ENCODE data around the gene FAM83F. TPM values are rescaled to one million over a fixed set of nuclear protein-coding genes. Genes with fewer than 3 reads are reported as not detected.

The FAM83F gene
- total RNA-seq (under 1 TPM; 0.64 to 0.73 TPM), polyA plus RNA-seq (ENCODE audit: insufficient read length in 6 of 6) (under 1 TPM; 0.15 to 0.40 (median 0.23) TPM)
- long read RNA-seq, donor 1 = 0 reads
- long read RNA-seq, donor 2 = 0 reads
- long read RNA-seq, donor 3, full-length matches to known transcripts = 1 of 1 reads
- long read RNA-seq, donor 3, partial matches to known transcripts = 0 of 1 reads
- long read RNA-seq, donor 3, other reads (novel, unspliced or antisense) = 0 of 1 reads
- long read RNA-seq, donor 4 = 0 reads
- long read RNA-seq, donor 5 = 0 reads
- long read RNA-seq, donor 6 = 0 reads
- long read RNA-seq, donor 7 = 0 reads
- long read RNA-seq, donor 8 = 0 reads
- long read RNA-seq, donor 9 = 0 reads
- long read RNA-seq, donor 10 = 0 reads
- long read RNA-seq, donor 11 = 0 reads
- long read RNA-seq, donor 12 = 0 reads

DNA sequence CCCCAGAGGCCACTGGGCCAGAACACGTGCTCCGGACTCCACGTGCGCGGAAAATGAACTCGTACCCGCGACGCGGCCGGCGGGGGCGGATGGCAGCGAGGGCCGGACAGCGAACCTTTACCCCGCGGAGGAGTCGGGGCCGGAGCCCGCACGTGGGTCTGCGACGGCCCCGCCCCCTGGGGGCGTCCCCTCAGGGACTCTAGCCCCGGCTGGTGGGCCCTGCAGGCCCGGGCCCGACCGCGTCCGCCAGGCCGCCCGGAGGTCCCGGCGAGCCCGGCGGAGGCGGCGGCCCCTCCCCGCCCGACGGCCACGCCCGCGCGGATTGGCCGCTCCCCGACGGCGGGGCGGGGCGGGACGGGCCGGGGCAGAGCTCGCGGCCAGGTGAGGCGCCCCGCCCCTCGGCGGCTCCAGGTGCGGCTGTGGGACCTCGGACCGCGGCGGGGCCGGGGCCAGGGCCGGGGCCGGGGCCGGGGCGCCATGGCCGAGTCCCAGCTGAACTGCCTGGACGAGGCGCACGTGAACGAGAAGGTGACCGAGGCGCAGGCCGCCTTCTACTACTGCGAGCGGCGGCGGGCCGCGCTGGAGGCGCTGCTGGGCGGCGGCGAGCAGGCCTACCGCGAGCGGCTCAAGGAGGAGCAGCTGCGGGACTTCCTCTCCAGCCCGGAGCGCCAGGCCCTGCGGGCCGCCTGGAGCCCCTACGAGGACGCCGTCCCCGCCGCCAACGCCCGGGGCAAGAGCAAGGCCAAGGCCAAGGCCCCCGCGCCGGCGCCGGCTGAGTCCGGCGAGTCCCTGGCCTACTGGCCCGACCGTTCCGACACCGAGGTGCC, at the start of gene FAM83F:
Gene FAM83F, plus strand, starts transcription at position 389 of the 827 bp plus-strand sequence. Its CDS starts 89 bp downstream, at position 478.
- intact Hi-C loops (cut with DNase I) = no loop called here
- Histone ChIP-seq H3K36me3 (no peaks in the 10 kb centered on the region), H3K4me1 (peaks cover 0 to 15% of the 10 kb centered on the region in 2 donors), H3K27ac (no peak within 1 kb of the TSS), H3K4me3 (peak within 1 kb of the TSS; percentile 2 to 31), H3K27me3 (peaks cover 36 to 61% of the 10 kb centered on the region in 2 donors), H3K9me3 (no peaks in the 10 kb centered on the region)
- ATAC-seq = peak; percentile 89
- DNase-seq = peak in 2 of 4 donors; percentile 36 to 87
- TF ChIP-seq CTCF (IDR thresholded peaks at IDR 0.05) = no peak

DNA sequence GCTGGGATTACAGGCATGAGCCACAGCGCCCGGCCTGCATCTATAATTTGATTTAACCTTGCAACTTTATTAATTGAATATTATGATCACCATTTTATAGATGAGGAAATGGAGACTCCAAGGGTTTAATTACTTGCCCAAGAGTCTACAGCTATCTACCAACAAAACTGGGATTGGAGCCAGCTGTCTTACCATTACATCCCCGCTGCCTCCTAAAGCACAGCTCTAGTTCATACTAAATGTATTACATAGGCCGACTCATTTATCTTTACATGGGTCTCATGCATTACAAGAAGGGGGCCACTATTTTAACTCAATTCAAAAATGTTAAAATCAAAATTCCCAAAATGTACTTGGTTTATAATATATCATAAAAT, 48.6 kb upstream of the FAM83F start:
- H3K27ac ChIP-seq = no peak overlapping the region
- intact Hi-C loops (cut with DNase I) = no loop called here
- ATAC-seq (no peak), DNase-seq (no peak)
- H3K36me3 ChIP-seq = no peaks in the 10 kb centered on the region
- no peak overlapping the region for H3K4me3 ChIP-seq
- peaks cover 0 to 76% of the 10 kb centered on the region in 2 donors for H3K27me3 ChIP-seq
- no peak for TF ChIP-seq CTCF (IDR thresholded peaks at IDR 0.05)
- H3K9me3 ChIP-seq = no peaks in the 10 kb centered on the region
- H3K4me1 ChIP-seq = peaks cover 0 to 12% of the 10 kb centered on the region in 2 donors

- H3K27me3 ChIP-seq = peaks cover 0 to 76% of the 10 kb centered on the region in 2 donors
- no peak overlapping the region for H3K27ac ChIP-seq
- no peaks in the 10 kb centered on the region for H3K9me3 ChIP-seq
- DNase-seq = no peak
- H3K36me3 ChIP-seq = no peaks in the 10 kb centered on the region
- TF ChIP-seq CTCF (IDR thresholded peaks at IDR 0.05) = no peak
- peaks cover 0 to 12% of the 10 kb centered on the region in 2 donors for H3K4me1 ChIP-seq
- no peak for ATAC-seq
- H3K4me3 ChIP-seq = no peak overlapping the region
- intact Hi-C loops (cut with DNase I) = no loop called here
Measured at GRCh38 chr22:39946503-39947219, 48.1 kb upstream of the FAM83F start.

DNA sequence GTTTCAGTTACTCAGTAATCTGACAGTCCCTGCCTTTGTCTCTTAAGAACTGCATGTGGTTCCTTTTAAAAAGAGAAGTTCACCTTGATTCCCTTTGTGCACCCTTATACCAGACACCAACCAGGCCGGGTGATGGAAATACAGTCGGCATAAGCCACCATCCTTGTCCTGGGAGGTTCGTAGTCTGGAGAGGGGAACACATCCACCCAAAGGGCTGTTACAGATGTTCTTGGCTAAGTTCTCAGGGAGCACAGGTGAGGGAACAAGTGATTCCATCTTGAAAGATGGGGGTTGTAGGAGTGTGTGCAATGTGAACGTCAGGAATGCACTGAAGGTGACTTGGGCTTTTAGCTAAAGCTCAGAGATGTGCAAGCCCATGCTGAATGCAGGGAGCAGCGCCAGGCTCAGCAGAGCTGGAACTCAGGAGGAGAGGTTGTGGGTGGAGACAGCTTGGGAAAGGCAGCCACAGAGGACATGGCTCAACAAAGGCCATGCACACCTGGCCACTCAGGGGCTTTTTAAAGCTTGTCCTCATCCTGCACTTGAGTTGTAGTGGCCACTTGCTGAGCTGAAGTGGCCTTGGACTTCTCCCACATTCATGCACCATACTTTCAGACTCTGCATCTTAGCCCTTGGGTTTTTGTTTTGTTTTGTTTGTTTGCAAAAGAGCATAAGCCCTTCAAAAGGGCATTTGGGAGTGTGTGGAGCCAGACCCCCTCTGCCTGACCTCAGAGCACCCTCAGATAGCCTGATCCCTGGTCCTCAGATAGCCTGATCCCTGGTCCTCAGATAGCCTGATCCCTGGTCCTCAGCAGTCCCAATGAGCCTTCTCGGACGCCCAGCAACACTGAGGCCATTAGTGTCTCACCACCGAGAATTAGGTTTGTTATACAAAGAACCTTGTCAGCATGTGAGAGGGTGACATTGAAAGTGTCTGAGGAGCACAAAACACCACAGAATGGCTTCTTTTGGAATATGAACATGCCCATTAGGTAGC, 47.2 kb upstream of the FAM83F start:
- peak; percentile 99 for ATAC-seq
- no peak overlapping the region for H3K27ac ChIP-seq

More for the DNA sequence above, 47.2 kb upstream of the FAM83F start:
- DNase-seq = peak in 2 of 4 donors; percentile 54 to 77
- H3K36me3 ChIP-seq = no peaks in the 10 kb centered on the region
- peaks cover 0 to 76% of the 10 kb centered on the region in 2 donors for H3K27me3 ChIP-seq
- peaks cover 0 to 12% of the 10 kb centered on the region in 2 donors for H3K4me1 ChIP-seq
- no peak for TF ChIP-seq CTCF (IDR thresholded peaks at IDR 0.05)
- H3K9me3 ChIP-seq = no peaks in the 10 kb centered on the region
- H3K4me3 ChIP-seq = no peak overlapping the region
- intact Hi-C loops (cut with DNase I) = no loop called here
